ACC112 (cell line): Measurements from ENCODE around the gene ASB9.

Experiments
- H2AFZ ChIP-seq: fragments of 200-600 bp; sonication (generic); one replicate; pipeline ENCODE4 v1.6.0; 2017; ENCODE audit warnings: antibody characterized with exemption, low read length; ENCODE audit not compliant: unreplicated experiment
- H3K27ac ChIP-seq: fragments of 200-600 bp; sonication (generic); 2 replicates; pipeline ENCODE4 v1.5.1; 2014; ENCODE audit warnings: low read depth, mild to moderate bottlenecking, antibody characterized with exemption, low read length, moderate library complexity
- H3K27me3 ChIP-seq: fragments of 200-600 bp; sonication (generic); 2 replicates; pipeline ENCODE4 v1.6.1; 2014; ENCODE audit warnings: mild to moderate bottlenecking, antibody characterized with exemption, low read length, moderate library complexity, mixed read lengths; ENCODE audit not compliant: insufficient read depth
- H3K36me3 ChIP-seq: fragments of 200-600 bp; sonication (generic); 2 replicates; pipeline ENCODE4 v1.6.1; 2016; ENCODE audit warnings: mild to moderate bottlenecking, antibody characterized with exemption, low read length, moderate library complexity, mixed read lengths; ENCODE audit not compliant: insufficient read depth
- H3K4me1 ChIP-seq: fragments of 200-600 bp; sonication (generic); one replicate; pipeline ENCODE4 v1.6.1; 2016; ENCODE audit warnings: low read length, mixed read lengths; ENCODE audit not compliant: insufficient read depth, unreplicated experiment, control insufficient read depth
- H3K4me3 ChIP-seq: fragments of 200-600 bp; sonication (generic); 2 replicates; pipeline ENCODE4 v1.5.1; 2014; ENCODE audit warnings: mild to moderate bottlenecking, low read depth, low read length
- H3K79me2 ChIP-seq: fragments of 200-600 bp; sonication (generic); one replicate; pipeline ENCODE4 v1.6.0; 2016; ENCODE audit warnings: low read length; ENCODE audit not compliant: control insufficient read depth, unreplicated experiment, insufficient read depth

The ASB9 gene

DNA sequence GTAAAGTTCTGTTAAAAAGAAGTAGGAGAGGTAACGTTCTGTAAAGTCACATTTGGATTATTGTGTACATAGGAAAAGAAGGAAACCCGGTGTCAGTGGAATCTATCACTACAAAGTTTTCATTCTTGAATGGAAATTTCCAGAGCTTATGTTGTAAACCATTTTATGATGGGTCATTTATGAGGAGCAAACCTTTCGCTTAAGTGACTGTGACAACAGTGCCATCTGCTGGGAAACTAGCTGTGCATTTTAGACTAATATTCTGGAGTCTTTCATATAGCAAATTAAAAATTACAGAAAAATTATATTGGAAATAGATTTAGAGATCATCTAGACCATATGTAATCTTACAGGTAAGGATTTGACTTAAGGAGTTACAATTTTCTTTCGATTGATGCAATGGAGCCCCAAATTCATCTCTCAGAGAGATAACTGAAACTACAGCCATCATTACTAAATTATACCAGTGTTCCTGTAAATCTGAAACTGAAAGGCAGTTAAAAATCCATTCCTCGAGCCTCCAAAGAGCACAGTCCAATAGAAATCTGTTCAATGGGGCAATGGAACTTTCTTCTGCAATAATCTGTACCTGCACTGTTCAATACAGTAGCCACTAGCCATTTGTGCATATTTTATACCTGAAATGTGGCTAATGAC lies 26.9 kb downstream of the ASB9 start:
- H3K27ac ChIP-seq, result no peak overlapping the region
- peak overlapping the region; percentile 22 for H2AFZ ChIP-seq
- no peaks in the 10 kb centered on the region for H3K36me3 ChIP-seq
- no peaks in the 10 kb centered on the region for H3K79me2 ChIP-seq
- no peaks in the 10 kb centered on the region for H3K27me3 ChIP-seq
- no peaks in the 10 kb centered on the region for H3K4me1 ChIP-seq
- H3K4me3 ChIP-seq, result peak overlapping the region; percentile 53

DNA sequence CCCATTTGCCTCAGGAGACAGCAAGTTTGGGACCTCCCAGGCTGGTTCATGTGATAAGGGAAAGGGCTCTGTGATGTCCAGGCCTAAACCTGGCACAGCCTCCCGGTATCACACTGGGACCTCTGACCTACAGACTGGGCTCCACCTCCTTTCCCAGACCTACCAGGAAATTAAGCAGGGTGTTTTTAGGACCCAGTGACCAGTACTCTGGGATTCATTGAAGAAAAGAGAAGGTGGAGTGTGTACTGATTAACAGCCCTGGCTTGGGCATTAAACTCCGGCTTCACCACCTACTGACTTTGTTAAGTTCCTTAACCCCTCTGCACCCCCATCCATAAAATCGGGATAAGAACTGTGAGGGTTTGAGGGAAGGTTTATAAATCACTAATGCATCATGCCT lies 28.6 kb downstream of the ASB9 start:
- Histone ChIP-seq H2AFZ (no peak overlapping the region), H3K79me2 (no peaks in the 10 kb centered on the region), H3K27me3 (peaks cover 10% of the 10 kb centered on the region; the same call in 1 of the 2 replicates), H3K4me1 (no peaks in the 10 kb centered on the region), H3K4me3 (no peak overlapping the region), H3K36me3 (no peaks in the 10 kb centered on the region), H3K27ac (no peak overlapping the region)

DNA sequence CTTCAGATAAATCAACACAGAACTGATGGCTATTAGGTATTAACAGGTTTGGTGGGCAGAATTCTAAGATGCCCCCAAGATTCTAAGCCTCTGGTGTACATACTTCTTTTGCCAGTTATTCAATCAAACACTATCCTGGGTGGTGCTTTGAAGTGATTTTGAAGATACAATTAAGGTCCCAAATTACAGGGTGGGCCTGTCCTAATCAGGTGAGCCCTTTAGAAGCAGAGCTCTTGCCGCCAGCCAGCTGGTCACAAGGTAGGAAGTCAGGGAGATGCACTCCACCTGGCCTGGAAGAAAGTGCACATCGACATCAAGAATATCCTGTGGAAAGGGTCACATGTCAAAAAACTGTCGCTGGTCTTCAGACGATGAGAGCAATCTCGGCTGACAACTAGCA lies 29.5 kb downstream of the ASB9 start:
- no peaks in the 10 kb centered on the region for H3K79me2 ChIP-seq
- H2AFZ ChIP-seq, result no peak overlapping the region
- peaks cover 10% of the 10 kb centered on the region; the same call in 1 of the 2 replicates for H3K27me3 ChIP-seq
- H3K27ac ChIP-seq, result no peak overlapping the region
- H3K36me3 ChIP-seq, result no peaks in the 10 kb centered on the region
- H3K4me3 ChIP-seq, result no peak overlapping the region
- no peaks in the 10 kb centered on the region for H3K4me1 ChIP-seq

DNA sequence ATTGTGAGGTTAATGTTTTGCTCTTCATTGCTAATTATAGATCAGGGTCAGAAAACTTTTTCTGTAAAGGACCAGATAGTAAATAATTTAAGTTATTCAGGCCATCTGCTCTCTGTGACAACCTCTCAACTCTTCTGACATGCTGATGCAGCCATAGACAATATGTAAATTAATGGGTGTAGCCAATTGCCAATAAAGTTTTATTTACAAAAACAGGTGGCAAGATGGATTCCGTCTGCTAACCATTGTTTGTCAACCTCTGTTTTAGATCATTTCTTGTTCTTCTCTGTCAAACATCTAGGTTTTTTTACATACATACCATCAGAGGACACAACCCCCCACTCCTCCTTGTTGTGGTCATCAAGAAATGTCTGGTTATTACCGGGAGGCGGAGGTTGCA lies 33.7 kb downstream of the ASB9 start:
- no peaks in the 10 kb centered on the region for H3K36me3 ChIP-seq
- no peak overlapping the region for H2AFZ ChIP-seq
- no peak overlapping the region for H3K4me3 ChIP-seq
- H3K79me2 ChIP-seq, result no peaks in the 10 kb centered on the region
- peaks cover 10% of the 10 kb centered on the region; the same call in 1 of the 2 replicates for H3K27me3 ChIP-seq
- no peaks in the 10 kb centered on the region for H3K4me1 ChIP-seq
- H3K27ac ChIP-seq, result no peak overlapping the region

DNA sequence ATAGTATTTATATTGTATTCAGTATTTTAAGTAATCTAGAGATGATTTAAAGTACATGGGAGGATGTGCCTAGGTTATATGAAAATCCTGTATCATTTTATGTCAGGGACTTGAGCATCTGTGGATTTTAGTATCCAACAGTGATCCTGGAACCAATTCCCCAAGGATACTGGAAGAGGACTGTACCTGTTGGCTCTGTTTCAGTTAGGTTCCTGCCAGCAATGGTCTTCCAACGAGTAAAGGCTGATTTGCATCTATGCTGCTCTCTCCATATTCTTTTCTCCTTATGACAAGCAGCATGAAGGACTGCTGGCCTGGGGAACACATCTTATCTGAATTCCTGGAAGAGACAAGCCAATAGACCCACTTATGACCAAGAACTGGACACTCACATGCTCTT lies 34.9 kb downstream of the ASB9 start:
- H3K27me3 ChIP-seq, result peaks cover 10% of the 10 kb centered on the region; the same call in 1 of the 2 replicates
- H3K79me2 ChIP-seq, result no peaks in the 10 kb centered on the region
- H3K4me1 ChIP-seq, result no peaks in the 10 kb centered on the region
- H3K36me3 ChIP-seq, result no peaks in the 10 kb centered on the region
- no peak overlapping the region for H3K4me3 ChIP-seq
- no peak overlapping the region for H2AFZ ChIP-seq
- no peak overlapping the region for H3K27ac ChIP-seq

DNA sequence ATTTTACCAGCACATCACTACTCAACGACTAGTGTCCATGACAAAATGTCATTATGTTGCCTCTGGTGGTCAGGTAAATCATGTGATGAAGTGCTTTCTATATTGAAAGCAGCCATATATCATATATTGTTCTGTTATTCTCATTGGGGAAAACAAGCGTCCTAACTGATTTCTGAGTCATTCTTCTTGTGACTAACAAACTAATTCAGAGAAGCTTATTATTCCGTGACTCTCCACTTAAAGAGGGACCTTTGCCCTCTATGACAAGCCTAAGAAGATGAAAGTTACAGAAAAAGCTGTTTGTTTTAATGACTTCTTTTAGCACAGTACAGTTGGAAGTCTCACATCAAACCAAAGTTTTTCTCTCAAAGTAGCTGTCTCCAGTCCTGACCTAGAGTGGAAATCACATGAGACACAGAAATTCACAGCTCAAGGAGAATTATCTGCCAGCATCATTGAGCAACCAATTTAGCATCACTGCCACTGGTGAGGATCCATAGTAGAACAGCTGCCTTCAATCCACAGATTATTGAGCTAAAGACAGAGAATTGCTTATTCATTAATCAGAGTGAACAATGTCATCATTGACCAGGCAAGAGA lies 36.4 kb downstream of the ASB9 start:
- no peak overlapping the region for H3K4me3 ChIP-seq
- no peak overlapping the region for H2AFZ ChIP-seq
- no peak overlapping the region for H3K27ac ChIP-seq
- H3K4me1 ChIP-seq, result no peaks in the 10 kb centered on the region
- H3K27me3 ChIP-seq, result peaks cover 10% of the 10 kb centered on the region; the same call in 1 of the 2 replicates
- no peaks in the 10 kb centered on the region for H3K79me2 ChIP-seq
- H3K36me3 ChIP-seq, result no peaks in the 10 kb centered on the region

DNA sequence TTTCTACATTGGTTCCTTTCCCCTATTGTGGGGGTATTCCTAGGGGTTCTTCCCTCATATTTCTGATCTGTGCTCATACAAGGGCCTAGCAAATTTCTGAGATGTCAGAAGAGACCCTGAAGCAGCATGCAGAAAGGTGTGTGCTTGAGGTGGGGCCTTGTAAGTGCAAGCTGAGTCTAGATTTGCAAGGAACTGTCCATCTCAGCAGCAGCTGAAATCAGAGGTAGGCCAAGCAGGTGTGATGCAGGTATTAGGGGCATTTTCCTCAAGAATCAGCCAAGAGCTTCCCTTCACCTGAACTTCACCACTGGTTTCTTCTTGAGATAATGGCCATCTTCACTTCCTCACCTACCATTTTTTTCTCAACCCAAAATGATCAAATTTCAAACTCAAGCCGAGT lies 45.1 kb downstream of the ASB9 start:
- H3K27me3 ChIP-seq, result no peaks in the 10 kb centered on the region

DNA sequence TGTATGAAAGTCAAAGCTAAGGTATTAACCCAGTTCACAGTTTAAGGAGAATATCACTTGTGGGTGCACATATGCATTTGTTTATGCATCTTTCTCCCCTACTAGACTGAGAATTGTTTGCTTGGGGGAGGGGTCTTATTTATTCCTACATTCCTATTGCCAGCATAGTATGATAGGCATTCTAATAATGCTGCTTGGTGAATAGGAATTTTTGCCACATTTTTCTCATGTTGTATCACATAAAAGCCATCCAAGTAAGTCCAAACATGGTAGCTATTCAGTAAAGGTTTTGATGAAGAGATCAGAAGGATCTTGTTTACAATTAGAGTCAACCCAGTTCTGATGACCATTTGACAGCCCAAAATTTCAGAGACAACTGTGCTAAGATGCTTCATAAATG lies 48.6 kb downstream of the ASB9 start:
- Histone ChIP-seq H2AFZ (no peak overlapping the region), H3K36me3 (no peaks in the 10 kb centered on the region), H3K27ac (no peak overlapping the region), H3K4me3 (no peak overlapping the region), H3K27me3 (no peaks in the 10 kb centered on the region), H3K79me2 (no peaks in the 10 kb centered on the region), H3K4me1 (no peaks in the 10 kb centered on the region)

More for the DNA sequence above, 45.1 kb downstream of the ASB9 start:
- Histone ChIP-seq H3K79me2 (no peaks in the 10 kb centered on the region), H3K4me1 (no peaks in the 10 kb centered on the region), H2AFZ (no peak overlapping the region), H3K4me3 (no peak overlapping the region), H3K36me3 (no peaks in the 10 kb centered on the region), H3K27ac (no peak overlapping the region)

DNA sequence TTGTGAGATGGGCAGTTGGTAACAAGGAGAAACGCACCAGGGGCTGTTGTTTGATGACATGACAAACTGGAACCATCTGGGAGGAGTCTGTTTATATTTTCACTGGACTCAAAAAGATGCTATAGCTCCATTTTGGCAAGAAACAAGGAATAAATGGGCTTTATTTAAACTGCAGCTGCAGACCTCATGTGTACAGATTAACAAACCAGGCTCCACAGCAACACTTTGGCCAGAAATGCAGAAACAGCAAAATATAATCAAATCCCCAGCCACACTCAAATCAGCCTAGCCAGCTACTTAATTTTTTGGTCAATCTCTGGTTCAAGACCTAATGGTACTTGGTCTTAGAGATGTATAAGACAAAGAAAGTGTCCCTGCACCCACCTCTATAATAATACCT lies 52.7 kb downstream of the ASB9 start:
- Histone ChIP-seq H3K36me3 (no peaks in the 10 kb centered on the region), H3K4me1 (no peaks in the 10 kb centered on the region), H3K79me2 (no peaks in the 10 kb centered on the region), H3K27me3 (no peaks in the 10 kb centered on the region), H3K27ac (no peak overlapping the region), H2AFZ (no peak overlapping the region), H3K4me3 (no peak overlapping the region)

DNA sequence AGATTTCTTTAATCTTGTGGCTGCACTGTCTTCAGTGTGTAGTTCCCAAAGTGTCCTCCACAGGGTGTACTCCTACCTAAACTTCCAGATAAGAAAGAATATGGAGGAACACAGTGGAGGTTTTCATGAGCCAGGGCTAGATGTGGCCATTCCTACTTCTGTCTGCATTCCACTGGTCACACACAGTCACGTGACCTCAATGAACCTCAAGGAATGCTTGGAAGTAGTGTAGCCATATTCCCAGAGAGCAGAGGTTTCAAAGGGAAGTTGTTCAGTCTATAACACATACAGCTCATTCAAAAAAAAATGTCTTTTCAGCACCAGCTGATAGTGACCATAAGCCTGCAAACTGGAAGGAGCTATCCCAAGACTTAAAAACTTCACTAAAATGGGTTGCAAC lies 53.6 kb downstream of the ASB9 start:
- Histone ChIP-seq H2AFZ (no peak overlapping the region), H3K79me2 (no peaks in the 10 kb centered on the region), H3K4me3 (no peak overlapping the region), H3K36me3 (no peaks in the 10 kb centered on the region), H3K27ac (no peak overlapping the region), H3K4me1 (no peaks in the 10 kb centered on the region), H3K27me3 (no peaks in the 10 kb centered on the region)

DNA sequence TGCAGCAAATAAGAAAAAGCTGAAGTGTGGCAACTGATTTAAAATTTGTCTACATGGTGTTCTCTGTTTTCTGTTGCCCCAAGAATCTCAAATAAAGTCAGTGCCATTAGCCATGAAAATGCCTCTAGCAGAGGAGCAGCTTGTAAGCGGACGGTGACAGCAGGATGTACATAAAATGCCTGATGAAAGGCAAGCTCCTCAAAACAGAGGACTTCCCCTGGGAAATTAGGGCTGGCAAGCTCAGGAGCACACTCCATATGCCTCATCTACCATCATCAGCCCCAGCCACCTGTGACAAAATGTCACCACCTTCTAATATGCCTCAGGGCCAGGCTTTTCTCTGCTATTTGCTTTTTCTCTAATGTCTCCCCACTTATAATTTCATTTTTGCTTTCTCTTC lies 54.5 kb downstream of the ASB9 start:
- H2AFZ ChIP-seq, result no peak overlapping the region
- H3K36me3 ChIP-seq, result no peaks in the 10 kb centered on the region
- no peak overlapping the region for H3K4me3 ChIP-seq
- H3K27ac ChIP-seq, result no peak overlapping the region
- no peaks in the 10 kb centered on the region for H3K4me1 ChIP-seq
- no peaks in the 10 kb centered on the region for H3K27me3 ChIP-seq
- H3K79me2 ChIP-seq, result no peaks in the 10 kb centered on the region
